ENCODE results near the gene FNDC3A. TPM values are rescaled to one million over a fixed set of nuclear protein-coding genes. Genes with fewer than 3 reads are reported as not detected.

Gene FNDC3A
- total RNA-seq, 1 donor from 2014 or later = 61.4 TPM

- H3K4me3 ChIP-seq = no peak overlapping the region
- TF ChIP-seq CTCF (IDR thresholded peaks at IDR 0.05) = no peak
- H3K9me3 ChIP-seq = no peaks in the 10 kb centered on the region
- DNase-seq (no peak), ATAC-seq (no peak)
- H3K36me3 ChIP-seq = no peaks in the 10 kb centered on the region
- H3K27ac ChIP-seq = no peak overlapping the region
- intact Hi-C loops (cut with DNase I) = no loop called here
- no peaks in the 10 kb centered on the region for H3K4me1 ChIP-seq
- no peaks in the 10 kb centered on the region for H3K27me3 ChIP-seq (ENCODE audit: low read depth)
These were observed 70.8 kb downstream of the FNDC3A start for GRCh38 chr13:49046519-49046918.

GRCh38 chr13:49052813-49053212 lies 77.1 kb downstream of the FNDC3A start:
- H3K9me3 ChIP-seq = no peaks in the 10 kb centered on the region
- H3K4me1 ChIP-seq = no peaks in the 10 kb centered on the region
- ATAC-seq (no peak), DNase-seq (no peak)
- no peaks in the 10 kb centered on the region for H3K36me3 ChIP-seq
- intact Hi-C loops (cut with DNase I) = no loop called here
- H3K27me3 ChIP-seq (ENCODE audit: low read depth) = no peaks in the 10 kb centered on the region
- H3K4me3 ChIP-seq = no peak overlapping the region
- H3K27ac ChIP-seq = no peak overlapping the region
- TF ChIP-seq CTCF (IDR thresholded peaks at IDR 0.05) = no peak

- no peaks in the 10 kb centered on the region for H3K36me3 ChIP-seq
- no peak for TF ChIP-seq CTCF (IDR thresholded peaks at IDR 0.05)
- H3K4me3 ChIP-seq = no peak overlapping the region
- no peaks in the 10 kb centered on the region for H3K4me1 ChIP-seq
- DNase-seq (no peak), ATAC-seq (no peak)
- no peak overlapping the region for H3K27ac ChIP-seq
- H3K9me3 ChIP-seq = no peaks in the 10 kb centered on the region
- H3K27me3 ChIP-seq (ENCODE audit: low read depth) = no peaks in the 10 kb centered on the region
- intact Hi-C loops (cut with DNase I) = no loop called here
These were observed 77.5 kb downstream of the FNDC3A start for GRCh38 chr13:49053215-49053614.

- no peaks in the 10 kb centered on the region for H3K9me3 ChIP-seq
- H3K36me3 ChIP-seq = no peaks in the 10 kb centered on the region
- H3K27me3 ChIP-seq (ENCODE audit: low read depth) = no peaks in the 10 kb centered on the region
- H3K27ac ChIP-seq = no peak overlapping the region
- ATAC-seq (peak in 1 of 2 donors; percentile 56), DNase-seq (no peak)
- no peak overlapping the region for H3K4me3 ChIP-seq
- TF ChIP-seq CTCF (IDR thresholded peaks at IDR 0.05) = no peak
- intact Hi-C loops (cut with DNase I) = no loop called here
- H3K4me1 ChIP-seq = no peaks in the 10 kb centered on the region
These were observed 78.2 kb downstream of the FNDC3A start for GRCh38 chr13:49053906-49054305.

GRCh38 chr13:49055021-49055420 lies 79.3 kb downstream of the FNDC3A start:
- DNase-seq = no peak
- no peak overlapping the region for H3K4me3 ChIP-seq
- no peak for ATAC-seq
- no peak overlapping the region for H3K27ac ChIP-seq
- no peak for TF ChIP-seq CTCF (IDR thresholded peaks at IDR 0.05)
- no peaks in the 10 kb centered on the region for H3K9me3 ChIP-seq
- H3K4me1 ChIP-seq = no peaks in the 10 kb centered on the region
- intact Hi-C loops (cut with DNase I) = no loop called here
- H3K36me3 ChIP-seq = no peaks in the 10 kb centered on the region
- no peaks in the 10 kb centered on the region for H3K27me3 ChIP-seq (ENCODE audit: low read depth)

GRCh38 chr13:49057176-49057575 lies 81.5 kb downstream of the FNDC3A start:
- Histone ChIP-seq H3K4me3 (no peak overlapping the region), H3K9me3 (no peaks in the 10 kb centered on the region), H3K27me3 (ENCODE audit: low read depth) (no peaks in the 10 kb centered on the region), H3K27ac (no peak overlapping the region), H3K4me1 (peaks cover 5% of the 10 kb centered on the region), H3K36me3 (no peaks in the 10 kb centered on the region)
- intact Hi-C loops (cut with DNase I) = no loop called here
- DNase-seq = no peak
- no peak for ATAC-seq
- TF ChIP-seq CTCF (IDR thresholded peaks at IDR 0.05) = no peak
